HCT116 (cell line): ENCODE data around the gene BMP7. TPM values are rescaled to one million over a fixed set of nuclear protein-coding genes. Genes with fewer than 3 reads are reported as not detected.

Experiments
- ATAC-seq: fragments of 200-7000 bp; cut with Tn5 transposase; 2 replicates; pipeline ENCODE4 v1.9.1; 2020; ENCODE audit warnings: mild to moderate bottlenecking, moderate library complexity
- BruUV-seq: library from RNA; stranded (reverse); fragments of 400-500 nt; replicated peaks from 2 replicates; lab custom pipeline; 2021; lab: Mats Ljungman, UMichigan
- CTCF ChIA-PET: fragments of 300-600 bp; sonication (Branson Sonifier 250); formaldehyde crosslinking; loops from one replicate; lab custom pipeline; 2021; ENCODE audit warnings: antibody characterized with exemption; lab: Charles Lee
- POLR2A ChIA-PET: fragments of 300-600, 350-600 bp; sonication (Branson Sonifier 250); formaldehyde crosslinking; loops from one replicate; lab custom pipeline; 2021; ENCODE audit warnings: antibody characterized with exemption; lab: Charles Lee
- RAD21 ChIA-PET, 2 experiments: fragments of 300-600 bp; sonication (Branson Sonifier 250); formaldehyde crosslinking; loops; one replicate each; lab custom pipeline; 2023; ENCODE audit warnings: low total read pairs in 2 of 2; ENCODE audit not compliant: uncharacterized antibody in 2 of 2, unreplicated experiment in 2 of 2, low non-redundant PET in 1 of 2; lab: Charles Lee
- DNase-seq: peaks from one replicate; pipeline ENCODE4 v3.0.0-alpha.2; 2010; ENCODE audit warnings: low read depth, low spot score
- H2AFZ ChIP-seq: fragments of 200-600 bp; shearing (Covaris generic), sonication (generic); 2 replicates; pipeline ENCODE4 v1.6.1; 2017; ENCODE audit warnings: low read depth, mixed run types, mixed read lengths, antibody characterized with exemption, low read length; ENCODE audit not compliant: poor library complexity, severe bottlenecking
- H3K27ac ChIP-seq: 2 replicates; pipeline ENCODE4 v1.5.1; 2012; ENCODE audit warnings: low read depth, low read length
- H3K27me3 ChIP-seq: fragments of 200-600 bp; sonication (generic); 2 replicates; pipeline ENCODE4 v1.6.1; 2016; ENCODE audit warnings: mixed run types, low read length, mixed read lengths; ENCODE audit not compliant: insufficient read depth
- H3K36me3 ChIP-seq, 2 experiments: fragments of 200-500 bp in 1 of 2; fragments of 200-600 bp in 1 of 2; sonication (Bioruptor generic) in 1 of 2; sonication (generic) in 1 of 2; 2 replicates each; pipeline versions ENCODE4 v1.5.1 to v1.6.1; 2014 to 2016; ENCODE audit warnings: low read length in 2 of 2, inconsistent platforms in 1 of 2, mixed read lengths in 1 of 2, mixed run types in 1 of 2; ENCODE audit not compliant: insufficient read depth in 2 of 2, control insufficient read depth in 1 of 2
- H3K4me1 ChIP-seq, 2 experiments: fragments of 200-600 bp in 1 of 2; sonication (generic) in 1 of 2; 2 replicates each; pipeline versions ENCODE4 v1.5.1 to v1.6.1; 2012 to 2017; ENCODE audit warnings: low read length in 2 of 2, inconsistent platforms in 1 of 2, mild to moderate bottlenecking in 1 of 2, mixed read lengths in 1 of 2, mixed run types in 1 of 2, moderate library complexity in 1 of 2; ENCODE audit not compliant: insufficient read depth in 2 of 2, control insufficient read depth in 1 of 2
- H3K4me2 ChIP-seq: fragments of 200-600 bp; sonication (generic); 2 replicates; pipeline ENCODE4 v1.6.1; 2017; ENCODE audit warnings: mixed run types, low read length, mixed read lengths
- H3K4me3 ChIP-seq, 2 experiments: fragments of 200-600 bp in 1 of 2; sonication (generic) in 1 of 2; replicated peaks in 1 of 2; 2 replicates each; pipeline ENCODE4 v1.5.1; 2011 to 2016; ENCODE audit warnings: low read length in 2 of 2, control low read depth in 1 of 2, low read depth in 1 of 2, mild to moderate bottlenecking in 1 of 2, mixed read lengths in 1 of 2, mixed run types in 1 of 2
- H3K79me2 ChIP-seq: fragments of 200-600 bp; sonication (generic); 2 replicates; pipeline ENCODE4 v1.6.1; 2017; ENCODE audit warnings: mild to moderate bottlenecking, mixed run types, low read length, moderate library complexity, mixed read lengths; ENCODE audit not compliant: insufficient read depth
- H3K9ac ChIP-seq: fragments of 200-600 bp; sonication (generic); 2 replicates; pipeline ENCODE4 v1.6.1; 2016; ENCODE audit warnings: low read length, mixed read lengths
- H3K9me2 ChIP-seq: fragments of 200-600 bp; sonication (generic), shearing (Covaris generic); 2 replicates; pipeline ENCODE4 v1.6.1; 2017; ENCODE audit warnings: mixed run types, mild to moderate bottlenecking, moderate library complexity; ENCODE audit not compliant: insufficient read depth
- H3K9me3 ChIP-seq, 2 experiments: fragments of 200-500 bp in 1 of 2; fragments of 200-600 bp in 1 of 2; sonication (Bioruptor generic) in 1 of 2; sonication (generic) in 1 of 2; 2 replicates each; pipeline ENCODE4 v1.6.1; 2014 to 2017; ENCODE audit warnings: low read length in 2 of 2, mixed read lengths in 2 of 2, inconsistent platforms in 1 of 2, low read depth in 1 of 2, mild to moderate bottlenecking in 1 of 2, mixed run types in 1 of 2, moderate library complexity in 1 of 2; ENCODE audit not compliant: control insufficient read depth in 1 of 2, insufficient read depth in 1 of 2
- H4K20me1 ChIP-seq: fragments of 200-600 bp; sonication (generic), shearing (Covaris generic); 2 replicates; pipeline ENCODE4 v1.6.1; 2017; ENCODE audit warnings: mixed run types, mild to moderate bottlenecking, moderate library complexity; ENCODE audit not compliant: insufficient read depth
- CBX3 ChIP-seq: IDR thresholded peaks from 2 replicates; pipeline ENCODE4 v1.6.1; 2012; ENCODE audit warnings: low read depth
- CEBPB ChIP-seq: IDR thresholded peaks from 2 replicates; pipeline ENCODE4 v1.6.1; 2012; ENCODE audit warnings: low read depth
- EGR1 ChIP-seq: IDR thresholded peaks from 2 replicates; pipeline ENCODE4 v1.6.1; 2012; ENCODE audit warnings: low read depth
- ELF1 ChIP-seq: IDR thresholded peaks from 2 replicates; pipeline ENCODE4 v1.6.1; 2012; ENCODE audit warnings: low read depth, borderline replicate concordance
- EZH2 ChIP-seq: fragments of 200-600 bp; sonication (generic); IDR thresholded peaks from 2 replicates; pipeline ENCODE4 v1.6.1; 2017; ENCODE audit warnings: antibody characterized with exemption, mixed run types
- EZH2phosphoT487 ChIP-seq: fragments of 200-600 bp; IDR thresholded peaks from 2 replicates; pipeline ENCODE4 v1.6.1; 2018; ENCODE audit warnings: antibody characterized with exemption, borderline replicate concordance
- JUND ChIP-seq: IDR thresholded peaks from 2 replicates; pipeline ENCODE4 v1.6.1; 2012
- RAD21 ChIP-seq: IDR thresholded peaks from 2 replicates; pipeline ENCODE4 v1.6.1; 2012; ENCODE audit warnings: low read depth, mild to moderate bottlenecking
- SP1 ChIP-seq: IDR thresholded peaks from 2 replicates; pipeline ENCODE4 v1.6.1; 2012; ENCODE audit warnings: low read depth
- SRF ChIP-seq: IDR thresholded peaks from 2 replicates; pipeline ENCODE4 v1.6.1; 2012; ENCODE audit warnings: low read depth
- TCF7L2 ChIP-seq: IDR thresholded peaks from 2 replicates; pipeline ENCODE4 v1.7.0; 2011; ENCODE audit warnings: borderline replicate concordance, inconsistent platforms; ENCODE audit not compliant: insufficient read depth, insufficient read length; ENCODE audit errors: extremely low read depth
- YY1 ChIP-seq: IDR thresholded peaks from 2 replicates; pipeline ENCODE4 v1.6.1; 2011; ENCODE audit warnings: low read length, low read depth, moderate library complexity, mild to moderate bottlenecking; ENCODE audit not compliant: insufficient replicate concordance; ENCODE audit errors: extremely low read depth
- ZNF274 ChIP-seq: fragments of 200-500 bp; sonication (Bioruptor generic); IDR thresholded peaks from 2 replicates; pipeline ENCODE4 v1.6.1; 2014; ENCODE audit warnings: mild to moderate bottlenecking, low read depth, low read length, inconsistent platforms
- intact Hi-C: fragments of 100-400 bp; cut with micrococcal nuclease; formaldehyde crosslinking; loops from 2 replicates; pipeline ENCODE4 v1.10.0; 2022
- total RNA-seq: library from RNA; stranded (reverse); gene quantifications from one replicate; pipeline ENCODE4 v1.2.1, GENCODE V29; 2021; ENCODE audit not compliant: unreplicated experiment
- TF ChIP-seq, protein P1 (sequence below): IDR thresholded peaks from 2 replicates; pipeline ENCODE4 v1.6.1; 2011; ENCODE audit warnings: mild to moderate bottlenecking, low read length, moderate library complexity; ENCODE audit not compliant: insufficient replicate concordance; ENCODE audit errors: extremely low read depth
- TF ChIP-seq, protein P2 (sequence below): IDR thresholded peaks from 2 replicates; pipeline ENCODE4 v1.6.1; 2012
- TF ChIP-seq, protein P3 (sequence below): IDR thresholded peaks from 2 replicates; pipeline ENCODE4 v1.6.1; 2012
- TF ChIP-seq, protein P4 (sequence below): IDR thresholded peaks from 2 replicates; pipeline ENCODE4 v1.6.1; 2012; ENCODE audit warnings: low read depth

BMP7 gene
- total RNA-seq, 1 experiment from 2014 or later = 7.0 TPM

DNA sequence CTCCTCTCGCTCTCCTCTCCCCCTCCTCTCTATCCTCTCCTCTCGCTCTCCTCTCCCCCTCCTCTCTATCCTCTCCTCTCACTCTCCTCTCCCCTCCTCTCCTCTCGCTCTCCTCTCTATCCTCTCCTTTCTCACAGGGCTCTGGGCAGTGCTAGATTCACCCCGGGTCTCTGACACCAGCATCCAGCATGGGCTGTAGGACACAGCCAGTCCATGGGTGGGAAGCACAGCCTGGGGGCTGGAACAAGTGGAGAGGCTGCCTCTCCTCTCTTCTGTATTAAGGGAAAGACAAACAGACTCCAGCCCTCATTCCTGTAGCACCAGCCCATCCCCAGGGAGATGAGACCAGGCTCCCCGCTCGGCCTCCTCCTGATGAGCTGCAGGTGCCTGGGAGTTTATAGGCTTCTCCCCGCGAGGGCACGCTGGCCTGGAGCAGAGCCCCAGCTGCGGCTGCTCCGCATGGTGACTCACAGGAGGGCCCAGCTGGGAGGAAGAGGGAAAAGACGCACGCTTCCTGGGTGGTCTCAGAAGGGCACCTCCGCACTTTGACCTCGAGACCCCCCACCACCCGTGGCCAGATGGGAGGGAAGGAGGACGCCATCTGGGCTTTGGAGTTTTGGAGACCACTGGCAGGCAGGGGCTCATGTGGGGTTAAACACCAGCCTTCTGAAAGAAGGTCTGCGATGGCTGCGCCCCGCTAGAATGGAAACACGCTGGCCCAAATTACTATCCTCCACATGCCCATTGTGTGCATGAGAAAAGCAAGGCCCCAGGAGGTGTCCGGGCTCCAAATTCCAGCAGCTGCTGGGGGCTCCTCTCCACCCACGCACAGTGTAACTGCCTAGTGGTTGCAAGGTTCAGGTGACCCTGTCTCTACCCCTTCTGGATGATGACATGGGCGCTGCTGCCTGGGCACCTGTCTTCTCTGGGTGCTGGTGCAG lies 68.0 kb downstream of the BMP7 start (continued):
- TF ChIP-seq, protein P1, sequence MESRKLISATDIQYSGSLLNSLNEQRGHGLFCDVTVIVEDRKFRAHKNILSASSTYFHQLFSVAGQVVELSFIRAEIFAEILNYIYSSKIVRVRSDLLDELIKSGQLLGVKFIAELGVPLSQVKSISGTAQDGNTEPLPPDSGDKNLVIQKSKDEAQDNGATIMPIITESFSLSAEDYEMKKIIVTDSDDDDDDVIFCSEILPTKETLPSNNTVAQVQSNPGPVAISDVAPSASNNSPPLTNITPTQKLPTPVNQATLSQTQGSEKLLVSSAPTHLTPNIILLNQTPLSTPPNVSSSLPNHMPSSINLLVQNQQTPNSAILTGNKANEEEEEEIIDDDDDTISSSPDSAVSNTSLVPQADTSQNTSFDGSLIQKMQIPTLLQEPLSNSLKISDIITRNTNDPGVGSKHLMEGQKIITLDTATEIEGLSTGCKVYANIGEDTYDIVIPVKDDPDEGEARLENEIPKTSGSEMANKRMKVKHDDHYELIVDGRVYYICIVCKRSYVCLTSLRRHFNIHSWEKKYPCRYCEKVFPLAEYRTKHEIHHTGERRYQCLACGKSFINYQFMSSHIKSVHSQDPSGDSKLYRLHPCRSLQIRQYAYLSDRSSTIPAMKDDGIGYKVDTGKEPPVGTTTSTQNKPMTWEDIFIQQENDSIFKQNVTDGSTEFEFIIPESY = no peak

DNA sequence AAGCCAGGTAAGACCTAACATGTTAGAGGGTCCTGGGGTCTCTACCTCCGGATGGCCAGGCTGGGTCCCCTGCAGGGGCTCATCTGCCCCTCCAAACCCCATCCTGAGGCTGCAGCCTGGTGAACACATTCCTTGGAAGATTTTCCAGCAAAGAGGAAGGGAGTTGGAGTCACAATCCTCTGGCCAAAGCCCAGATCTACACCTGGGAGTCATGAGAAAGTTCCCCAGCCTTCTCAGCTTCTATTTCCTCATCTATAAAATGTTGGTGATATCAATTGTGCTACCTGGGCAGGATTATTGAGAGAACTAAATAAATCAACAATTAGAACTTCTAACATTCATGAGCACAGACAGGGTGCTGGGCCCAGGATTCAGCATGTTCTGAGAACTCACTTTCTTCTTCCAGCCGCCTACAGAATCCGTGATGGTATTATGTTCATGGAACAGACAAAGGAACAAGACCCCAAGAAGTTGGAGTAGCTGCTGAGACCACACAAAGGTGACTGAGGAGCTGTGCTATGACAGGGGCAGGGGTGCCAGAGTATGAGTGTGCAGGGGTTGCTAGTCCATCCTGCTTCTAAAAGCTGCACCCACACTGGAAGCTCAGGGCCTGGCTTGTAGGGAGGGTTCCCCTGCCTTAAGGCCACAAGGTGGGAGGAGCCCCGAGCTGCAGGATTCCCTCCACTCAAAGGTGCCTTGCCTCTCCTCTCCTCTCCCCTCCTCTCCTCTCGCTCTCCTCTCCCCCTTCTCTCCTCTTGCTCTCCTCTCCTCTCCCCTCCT lies 68.9 kb downstream of the BMP7 start:
- H4K20me1 ChIP-seq = no peaks in the 10 kb centered on the region
- ChIA-PET RAD21 (no interaction called here), POLR2A (no interaction called here), CTCF (no interaction called here)
- intact Hi-C loops = no loop called here
- no peak overlapping the region for H3K4me3 ChIP-seq
- ATAC-seq (no peak), DNase-seq (no peak)
- no peaks in the 10 kb centered on the region for H3K9me2 ChIP-seq
- 0 out of 4 replicates have a peak, but pooled peaks cover 0 to 3% of the 10 kb centered on the region in 2 experiments for H3K4me1 ChIP-seq
- BruUV-seq = no TSS peak
- H3K4me2 ChIP-seq = no peak overlapping the region
- no peak overlapping the region for H3K9ac ChIP-seq
- H3K27me3 ChIP-seq = no peaks in the 10 kb centered on the region
- no peaks in the 10 kb centered on the region for H3K36me3 ChIP-seq
- H3K9me3 ChIP-seq = no peaks in the 10 kb centered on the region
- no peaks in the 10 kb centered on the region for H3K79me2 ChIP-seq
- no peak overlapping the region for H3K27ac ChIP-seq
- H2AFZ ChIP-seq = no peak overlapping the region
- TF ChIP-seq, protein P2, sequence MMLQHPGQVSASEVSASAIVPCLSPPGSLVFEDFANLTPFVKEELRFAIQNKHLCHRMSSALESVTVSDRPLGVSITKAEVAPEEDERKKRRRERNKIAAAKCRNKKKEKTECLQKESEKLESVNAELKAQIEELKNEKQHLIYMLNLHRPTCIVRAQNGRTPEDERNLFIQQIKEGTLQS = no peak
- TF ChIP-seq, protein P3, sequence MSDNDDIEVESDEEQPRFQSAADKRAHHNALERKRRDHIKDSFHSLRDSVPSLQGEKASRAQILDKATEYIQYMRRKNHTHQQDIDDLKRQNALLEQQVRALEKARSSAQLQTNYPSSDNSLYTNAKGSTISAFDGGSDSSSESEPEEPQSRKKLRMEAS = no peak
- TF ChIP-seq EGR1 (no peak), CEBPB (no peak), YY1 (no peak), EZH2 (no peak), SRF (no peak), EZH2phosphoT487 (no peak), ZNF274 (no peak), CBX3 (no peak), ELF1 (no peak), TCF7L2 (no peak), RAD21 (no peak), JUND (no peak), SP1 (no peak)
- TF ChIP-seq, protein P4, sequence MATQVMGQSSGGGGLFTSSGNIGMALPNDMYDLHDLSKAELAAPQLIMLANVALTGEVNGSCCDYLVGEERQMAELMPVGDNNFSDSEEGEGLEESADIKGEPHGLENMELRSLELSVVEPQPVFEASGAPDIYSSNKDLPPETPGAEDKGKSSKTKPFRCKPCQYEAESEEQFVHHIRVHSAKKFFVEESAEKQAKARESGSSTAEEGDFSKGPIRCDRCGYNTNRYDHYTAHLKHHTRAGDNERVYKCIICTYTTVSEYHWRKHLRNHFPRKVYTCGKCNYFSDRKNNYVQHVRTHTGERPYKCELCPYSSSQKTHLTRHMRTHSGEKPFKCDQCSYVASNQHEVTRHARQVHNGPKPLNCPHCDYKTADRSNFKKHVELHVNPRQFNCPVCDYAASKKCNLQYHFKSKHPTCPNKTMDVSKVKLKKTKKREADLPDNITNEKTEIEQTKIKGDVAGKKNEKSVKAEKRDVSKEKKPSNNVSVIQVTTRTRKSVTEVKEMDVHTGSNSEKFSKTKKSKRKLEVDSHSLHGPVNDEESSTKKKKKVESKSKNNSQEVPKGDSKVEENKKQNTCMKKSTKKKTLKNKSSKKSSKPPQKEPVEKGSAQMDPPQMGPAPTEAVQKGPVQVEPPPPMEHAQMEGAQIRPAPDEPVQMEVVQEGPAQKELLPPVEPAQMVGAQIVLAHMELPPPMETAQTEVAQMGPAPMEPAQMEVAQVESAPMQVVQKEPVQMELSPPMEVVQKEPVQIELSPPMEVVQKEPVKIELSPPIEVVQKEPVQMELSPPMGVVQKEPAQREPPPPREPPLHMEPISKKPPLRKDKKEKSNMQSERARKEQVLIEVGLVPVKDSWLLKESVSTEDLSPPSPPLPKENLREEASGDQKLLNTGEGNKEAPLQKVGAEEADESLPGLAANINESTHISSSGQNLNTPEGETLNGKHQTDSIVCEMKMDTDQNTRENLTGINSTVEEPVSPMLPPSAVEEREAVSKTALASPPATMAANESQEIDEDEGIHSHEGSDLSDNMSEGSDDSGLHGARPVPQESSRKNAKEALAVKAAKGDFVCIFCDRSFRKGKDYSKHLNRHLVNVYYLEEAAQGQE = no peak
